HEK293 (cell line): Measurements from ENCODE around the gene MPPED2.

Experiments
- CTCF ChIP-seq: fragments of 450-650 bp; formaldehyde crosslinking; IDR thresholded peaks from 2 replicates; pipeline ENCODE4 v1.5.1; 2016; ENCODE audit warnings: missing biosample characterization, missing genetic modification characterization
- EGR2 ChIP-seq: fragments of 450-650 bp; formaldehyde crosslinking; IDR thresholded peaks from 2 replicates; pipeline ENCODE4 v1.5.1; 2016; ENCODE audit warnings: low read depth, missing biosample characterization, missing genetic modification characterization
- SETDB1 ChIP-seq: IDR thresholded peaks from one replicate; pipeline ENCODE4 v1.6.1; 2017; ENCODE audit warnings: mild to moderate bottlenecking, low read length, moderate library complexity, mixed read lengths; ENCODE audit not compliant: insufficient read length
- ZBTB26 ChIP-seq: fragments of 450-650 bp; formaldehyde crosslinking; optimal IDR thresholded peaks from 2 replicates; pipeline ENCODE3; 2016; ENCODE audit warnings: missing biosample characterization, mild to moderate bottlenecking, missing genetic modification characterization
- ZBTB49 ChIP-seq: fragments of 450-650 bp; formaldehyde crosslinking; IDR thresholded peaks from 2 replicates; pipeline ENCODE4 v1.5.1; 2016; ENCODE audit warnings: missing biosample characterization, missing genetic modification characterization, low read depth
- ZBTB7A ChIP-seq: fragments of 450-650 bp; formaldehyde crosslinking; IDR thresholded peaks from 2 replicates; pipeline ENCODE4 v1.5.1; 2016; ENCODE audit warnings: low read depth, missing biosample characterization, missing genetic modification characterization
- ZNF530 ChIP-seq: fragments of 450-650 bp; formaldehyde crosslinking; IDR thresholded peaks from 2 replicates; pipeline ENCODE4 v1.5.1; 2016; ENCODE audit warnings: low read depth, missing biosample characterization, missing genetic modification characterization
- ZNF561 ChIP-seq: fragments of 450-650 bp; IDR thresholded peaks from 2 replicates; pipeline ENCODE4 v1.5.1; 2018; ENCODE audit warnings: missing biosample characterization, missing genetic modification characterization, borderline replicate concordance
- ZNF747 ChIP-seq: fragments of 450-650 bp; formaldehyde crosslinking; IDR thresholded peaks from 2 replicates; pipeline ENCODE4 v1.5.1; 2016; ENCODE audit warnings: missing biosample characterization, missing genetic modification characterization
- ZNF76 ChIP-seq: fragments of 450-650 bp; formaldehyde crosslinking; IDR thresholded peaks from 2 replicates; pipeline ENCODE4; 2016; ENCODE audit warnings: low read depth, missing biosample characterization, missing genetic modification characterization, borderline replicate concordance
- ZNF785 ChIP-seq: fragments of 450-650 bp; formaldehyde crosslinking; IDR thresholded peaks from 2 replicates; pipeline ENCODE4 v1.5.1; 2016; ENCODE audit warnings: missing biosample characterization, missing genetic modification characterization

- TF ChIP-seq SETDB1 (no peak), ZNF747 (tag by site-specific recombination) (no peak), CTCF (no peak), ZNF785 (tag by site-specific recombination) (no peak), ZBTB26 (tag by site-specific recombination) (no peak), EGR2 (tag by site-specific recombination) (no peak), ZBTB49 (tag by site-specific recombination) (no peak), ZNF530 (no peak), ZBTB7A (tag by site-specific recombination) (no peak), ZNF561 (no peak), ZNF76 (tag by site-specific recombination) (no peak)
Observed at GRCh38 chr11:30543066-30543465, 43.1 kb downstream of the MPPED2 start.
